Activated CD8-positive, alpha-beta memory T cell treated with anti-CD3 and anti-CD28 coated beads for 24 hours (primary cell): ENCODE data around the gene SYNDIG1.

Experiments used
- DNase-seq: peaks from one replicate; pipeline ENCODE4 v3.0.0-alpha.2; 2020

Gene SYNDIG1

DNA sequence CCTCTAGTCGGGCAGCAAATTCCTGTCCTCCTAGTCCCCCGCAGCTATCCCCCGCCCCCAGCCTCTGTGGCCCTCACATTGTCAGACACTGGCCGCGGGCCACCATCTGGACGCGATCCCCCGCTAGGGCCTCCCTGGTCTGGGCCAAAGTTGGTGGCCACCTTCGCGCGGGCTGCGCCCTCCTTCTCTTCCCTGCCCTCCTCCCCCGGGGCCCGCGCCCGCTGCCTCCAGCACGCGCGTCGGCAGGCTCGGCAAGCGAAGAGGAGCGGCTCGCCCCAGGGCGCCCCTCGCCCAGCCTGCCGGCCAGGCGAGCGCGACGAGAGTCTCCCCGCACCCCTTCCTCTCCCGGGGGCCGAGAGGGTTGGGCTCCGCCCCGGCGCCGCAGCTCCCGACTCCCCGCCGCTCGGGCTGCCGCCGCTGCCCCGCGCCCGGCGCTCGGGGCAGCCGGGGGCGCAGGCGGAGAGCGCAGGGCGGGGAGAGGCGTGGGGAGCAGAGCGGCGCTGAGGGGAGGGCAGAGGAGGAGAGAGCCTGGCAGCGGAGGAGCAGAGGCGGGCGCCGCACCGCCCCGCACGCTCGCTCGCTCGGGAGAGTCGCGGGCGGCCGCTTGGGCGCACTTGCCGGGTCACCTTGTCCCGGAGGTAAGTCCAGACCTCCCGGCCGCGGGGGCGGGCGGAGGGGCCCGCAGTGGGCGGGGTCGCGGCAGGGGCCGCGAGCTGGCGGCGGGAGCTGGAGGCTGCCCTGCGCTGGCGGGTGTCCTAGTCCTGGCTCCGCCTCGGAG is at the start of gene SYNDIG1:
Gene SYNDIG1, plus strand, starts transcription at position 514 of the 778 bp plus-strand sequence. CDS start 73,469 bp downstream, outside the sequence.
- no peak for DNase-seq

DNA sequence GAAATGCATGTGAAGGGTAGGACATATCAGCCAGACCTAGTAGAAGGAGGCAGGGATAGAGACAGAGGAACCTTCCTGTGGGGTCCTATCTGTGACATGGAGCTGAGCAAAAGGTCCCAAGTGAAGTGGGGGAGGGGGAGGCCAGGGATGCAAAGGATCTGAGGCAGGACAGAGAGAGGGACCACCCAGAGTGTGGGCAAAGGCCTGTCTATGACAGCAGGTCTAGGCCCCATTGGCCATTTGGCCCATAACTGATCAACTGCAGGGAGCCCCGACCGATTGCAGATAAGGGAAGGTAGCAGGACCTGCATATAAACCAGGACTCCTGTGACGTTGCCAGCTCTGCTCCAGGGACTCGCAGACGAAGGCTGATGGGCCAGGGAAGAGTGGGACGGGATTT is 49.6 kb upstream of the SYNDIG1 start:
- peak; percentile 13 for DNase-seq

DNA sequence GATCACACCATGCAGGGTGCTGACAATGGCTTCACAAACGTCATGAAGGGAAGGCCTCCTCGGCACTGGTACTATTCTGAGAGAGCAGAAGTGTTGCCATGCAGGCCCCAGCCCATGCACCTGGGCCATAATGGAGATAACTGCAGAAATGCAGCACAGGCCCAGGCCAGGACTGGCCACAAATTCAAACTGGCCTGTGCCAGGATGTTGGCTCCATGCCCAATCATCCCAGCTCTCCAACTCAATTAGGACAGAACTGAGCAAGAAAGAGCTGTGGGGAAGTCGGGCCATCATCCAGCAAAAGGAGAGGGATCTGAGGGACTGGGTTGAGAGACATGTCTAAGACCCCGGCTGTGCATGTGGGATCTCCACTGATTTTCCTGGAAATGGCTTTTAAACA is 48.9 kb upstream of the SYNDIG1 start:
- DNase-seq: peak; percentile 21

DNA sequence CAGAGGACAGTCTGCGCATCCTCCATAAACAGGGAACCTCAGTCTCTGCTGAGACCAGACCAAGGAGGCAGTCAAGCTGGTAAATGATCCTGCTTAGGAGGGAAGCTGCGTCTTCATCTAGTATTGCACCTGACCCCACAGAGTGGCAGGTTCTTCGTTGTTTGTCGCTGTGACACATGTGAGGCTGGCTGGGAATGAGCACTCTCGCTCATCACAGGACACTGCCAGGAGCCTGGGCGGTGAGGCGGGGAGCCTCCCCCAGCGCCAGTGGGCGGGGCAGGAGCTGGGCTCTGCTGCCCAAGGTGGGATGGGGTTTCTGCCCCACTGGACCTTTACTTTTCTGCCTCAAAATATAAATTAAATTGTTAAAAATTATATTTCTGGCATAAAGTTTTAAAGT is 48.4 kb upstream of the SYNDIG1 start:
- DNase-seq: peak; percentile 30

DNA sequence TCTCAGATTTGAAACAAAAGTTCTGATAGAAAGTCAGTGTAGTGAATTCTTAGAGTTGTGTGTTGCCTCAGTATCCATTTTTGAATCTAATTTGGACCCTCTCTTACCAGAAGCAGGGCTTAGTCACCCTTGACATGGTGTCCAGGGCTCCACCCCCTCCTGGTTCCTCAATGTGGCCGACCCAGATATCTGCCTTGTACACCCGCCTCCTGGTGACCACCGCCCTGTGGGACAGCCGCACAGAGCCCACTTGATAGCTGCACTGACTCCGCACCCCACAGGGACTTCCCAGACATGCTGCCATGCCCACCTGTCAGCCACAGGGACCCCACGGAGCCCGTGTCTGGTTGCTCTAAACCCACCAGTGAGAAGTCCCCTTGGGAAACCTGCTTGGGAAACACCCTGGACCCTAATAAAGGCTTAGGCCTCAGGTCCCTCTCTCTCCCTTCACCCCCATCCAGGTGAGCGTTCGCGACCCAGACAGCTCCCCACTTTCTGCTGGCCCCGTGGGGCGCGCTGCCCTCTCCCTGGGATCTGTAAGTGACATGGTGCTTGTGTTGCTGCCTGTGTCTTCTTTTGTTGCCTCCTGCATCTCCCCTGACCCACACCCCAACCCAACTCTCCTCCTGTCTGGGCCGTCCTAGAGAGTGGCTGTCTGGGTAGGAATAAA is 47.2 kb upstream of the SYNDIG1 start:
- DNase-seq: peak; percentile 43

DNA sequence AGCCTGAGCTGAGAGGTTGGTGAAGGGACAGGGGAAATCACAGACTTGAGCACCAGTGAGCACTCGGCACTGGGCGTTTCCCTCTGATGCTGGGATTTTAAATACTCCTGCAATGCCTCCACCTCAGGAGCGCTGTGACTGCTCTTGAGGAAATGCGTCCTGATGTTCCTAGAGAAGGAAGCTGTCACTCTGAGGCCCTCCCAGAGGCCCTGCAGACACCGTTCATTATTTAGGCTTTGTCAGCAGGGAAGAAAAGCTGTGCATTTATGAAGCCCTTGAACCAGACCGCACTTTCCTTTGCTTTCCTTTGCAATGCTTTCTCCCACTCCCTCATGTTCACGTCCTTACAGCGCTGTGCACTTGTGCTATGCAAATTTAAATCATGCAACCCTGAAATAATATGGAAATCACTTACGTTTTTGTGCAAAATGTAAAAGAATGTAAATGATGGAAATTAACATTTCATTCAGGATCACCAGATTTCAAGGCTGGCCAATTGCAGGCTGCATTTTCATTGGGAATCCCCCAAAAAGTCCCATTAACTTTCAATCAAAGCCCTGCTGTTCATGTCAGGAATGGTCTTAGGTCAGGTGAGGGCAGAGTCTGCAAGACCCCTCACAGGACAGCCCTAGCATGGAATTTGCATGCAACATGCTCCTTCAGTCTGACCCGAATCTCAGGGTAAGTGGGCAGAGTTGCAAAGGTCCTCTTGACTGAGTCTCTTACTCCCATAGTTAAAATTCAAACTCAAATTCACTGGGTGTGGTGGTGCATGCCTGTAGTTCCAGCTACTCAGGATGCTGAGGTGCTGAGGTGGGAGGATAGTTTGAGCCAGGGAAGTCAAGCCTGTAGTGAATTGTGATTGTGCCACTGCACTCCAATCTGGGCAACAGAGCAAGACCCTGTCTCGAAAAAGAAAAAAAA is 45.8 kb upstream of the SYNDIG1 start:
- DNase-seq: no peak

DNA sequence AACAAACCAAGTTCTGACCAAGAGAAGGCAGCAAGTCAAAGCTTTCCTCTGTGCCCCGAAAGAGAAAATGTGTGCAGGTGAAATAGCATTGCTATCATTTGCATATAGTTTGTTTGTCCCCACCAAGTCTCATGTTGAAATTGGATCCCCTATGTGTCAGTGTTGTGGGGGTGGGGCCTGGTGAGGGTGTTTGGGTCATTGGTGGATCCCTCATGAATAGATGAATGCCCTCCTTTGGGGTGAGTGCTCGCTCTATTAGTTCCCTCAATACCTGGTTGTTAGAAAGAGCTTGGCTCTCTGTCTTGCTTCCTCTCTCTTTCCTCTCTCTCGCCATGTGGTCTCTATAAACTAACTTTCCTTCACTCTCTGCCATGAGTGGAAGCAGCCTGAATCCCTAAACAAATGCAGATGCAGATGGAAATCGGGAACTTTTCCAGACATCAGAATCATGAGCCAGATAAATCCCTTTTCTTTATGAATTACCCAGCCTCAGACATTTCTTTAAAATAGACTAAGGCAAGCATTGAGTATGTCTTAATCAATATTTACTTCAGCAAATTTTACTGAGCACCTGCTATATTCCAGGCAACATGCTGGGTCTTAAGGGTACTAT is 43.8 kb upstream of the SYNDIG1 start:
- peak; percentile 24 for DNase-seq

DNA sequence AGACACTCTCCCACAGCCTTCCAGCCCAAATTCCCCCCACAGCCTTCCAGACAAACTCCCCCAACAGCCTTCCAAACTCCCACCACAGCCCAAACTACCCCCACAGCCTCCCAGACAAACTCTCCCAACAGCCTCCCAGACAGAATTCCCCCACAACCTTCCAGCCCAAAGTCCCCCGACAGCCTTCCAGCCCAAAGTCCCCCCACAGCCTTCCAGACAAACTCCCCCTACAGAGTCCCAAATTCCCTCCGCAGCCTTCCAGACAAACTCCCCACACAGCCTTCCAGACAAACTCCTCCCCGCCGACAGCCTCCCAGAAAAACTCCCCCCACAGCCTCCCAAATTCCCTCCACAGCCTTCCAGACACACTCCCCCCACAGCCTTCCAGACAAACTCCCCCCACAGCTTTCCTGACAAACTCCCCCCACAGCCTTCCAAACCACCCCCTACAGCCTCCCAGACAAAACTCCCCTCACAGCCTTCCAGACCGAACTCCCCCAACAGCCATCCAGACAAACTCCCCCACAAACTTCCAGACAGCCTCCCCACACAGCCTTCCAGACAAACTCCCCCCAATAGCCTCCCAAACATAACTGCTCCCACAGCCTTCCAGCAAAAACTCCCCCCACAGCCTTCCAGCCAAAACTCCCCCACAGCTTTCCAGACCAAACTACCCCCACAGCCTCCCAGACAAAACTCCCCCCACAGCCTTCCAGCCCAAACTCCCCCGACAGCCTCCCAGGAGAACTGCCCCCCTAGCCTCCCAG is 38.0 kb upstream of the SYNDIG1 start:
- no peak for DNase-seq

DNA sequence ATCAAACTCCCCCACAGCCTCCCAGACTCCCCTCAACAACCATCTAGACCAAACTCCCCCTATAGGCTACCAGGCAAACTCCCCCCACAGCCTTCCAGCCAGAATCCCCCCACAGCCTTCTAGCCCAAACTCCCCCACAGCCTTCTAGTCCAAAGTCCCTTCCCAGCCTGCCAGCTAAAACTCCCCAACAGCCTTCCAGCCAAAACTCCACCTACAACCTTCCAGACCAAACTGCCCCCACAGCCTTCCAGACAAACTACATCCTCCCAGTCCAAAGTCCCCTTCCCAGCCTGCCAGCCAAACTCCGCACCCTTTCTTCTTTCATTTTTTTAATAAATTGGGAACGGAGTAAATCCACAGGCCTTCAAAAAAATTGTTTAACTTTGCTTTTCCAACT is 37.4 kb upstream of the SYNDIG1 start:
- DNase-seq: no peak

DNA sequence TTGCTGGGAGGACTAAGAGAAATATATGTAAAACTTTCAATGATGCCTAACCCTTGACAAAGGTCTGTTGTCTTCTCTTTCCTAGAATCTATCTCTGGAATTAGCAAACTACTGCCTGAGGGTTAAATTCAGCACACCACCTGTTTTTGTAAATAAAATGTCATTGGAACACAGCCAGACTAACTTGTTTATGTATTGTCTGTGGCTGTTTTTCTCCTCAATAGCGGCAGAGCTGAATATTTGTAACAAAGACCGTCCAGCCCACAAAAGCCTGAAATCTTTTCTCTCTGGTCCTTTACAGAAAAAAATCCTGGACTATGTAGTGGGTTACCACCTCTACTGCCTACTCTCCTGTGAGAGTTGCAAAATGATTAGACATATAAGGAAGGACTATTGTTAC is 33.3 kb upstream of the SYNDIG1 start:
- DNase-seq: no peak

DNA sequence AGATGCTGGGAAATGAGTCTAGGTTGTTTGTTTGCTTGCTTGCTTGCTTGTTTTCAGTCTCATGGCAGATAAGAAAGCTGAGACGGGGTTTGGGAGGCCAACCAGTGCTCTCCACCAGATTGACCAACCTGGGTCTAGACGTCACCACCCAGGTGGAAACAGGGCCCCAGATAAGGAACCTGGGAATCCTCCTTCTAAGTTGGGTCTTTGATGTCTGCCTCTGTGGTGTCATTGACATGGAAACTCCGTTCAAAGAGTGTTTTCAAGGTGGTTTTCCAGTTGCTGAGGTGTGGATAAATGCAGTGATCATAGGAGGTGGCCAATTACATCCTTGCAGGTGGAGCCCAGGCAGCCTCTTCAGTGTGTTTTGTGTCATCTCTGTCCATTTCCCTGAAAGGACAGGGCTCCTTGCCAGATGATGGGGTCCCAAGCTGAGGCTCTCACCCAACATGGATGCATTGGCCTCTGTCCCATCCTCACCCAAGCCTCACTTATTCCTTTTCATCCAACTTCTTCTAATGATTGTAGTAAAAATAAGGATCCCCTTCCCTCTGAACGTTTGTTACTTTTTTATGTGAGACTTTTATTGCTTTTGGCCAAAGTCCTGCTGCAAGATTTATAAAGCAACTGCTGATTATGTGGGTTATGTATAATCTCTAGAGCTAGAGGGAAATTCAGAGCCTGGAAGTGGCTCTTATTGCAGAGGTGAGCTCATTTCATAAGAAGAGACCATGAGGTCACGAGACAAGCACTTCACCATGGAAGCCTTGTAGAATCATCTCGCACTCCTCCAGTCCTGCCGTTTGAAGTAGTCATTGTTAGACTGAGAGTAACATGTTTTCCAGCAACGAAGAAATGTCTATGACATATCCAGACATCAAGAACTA is 32.0 kb upstream of the SYNDIG1 start:
- no peak for DNase-seq

DNA sequence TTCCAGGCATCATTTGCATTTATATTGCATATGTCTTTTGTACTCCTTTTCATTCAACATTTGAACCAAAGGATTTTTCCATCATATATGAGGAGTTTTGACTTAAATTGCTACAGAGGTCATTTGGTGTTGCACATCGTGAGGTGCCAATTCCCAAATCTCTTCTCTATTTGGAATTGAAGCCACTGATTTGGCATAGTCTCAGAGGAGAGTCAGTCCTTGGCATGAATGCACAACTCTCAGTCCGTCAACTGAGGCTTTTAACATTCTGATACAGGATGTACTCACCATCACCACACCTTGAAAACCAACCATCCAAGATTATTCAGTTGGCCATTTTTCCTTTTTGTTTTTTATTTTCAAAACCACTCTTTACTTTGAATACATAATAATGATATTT is 31.1 kb upstream of the SYNDIG1 start:
- no peak for DNase-seq

DNA sequence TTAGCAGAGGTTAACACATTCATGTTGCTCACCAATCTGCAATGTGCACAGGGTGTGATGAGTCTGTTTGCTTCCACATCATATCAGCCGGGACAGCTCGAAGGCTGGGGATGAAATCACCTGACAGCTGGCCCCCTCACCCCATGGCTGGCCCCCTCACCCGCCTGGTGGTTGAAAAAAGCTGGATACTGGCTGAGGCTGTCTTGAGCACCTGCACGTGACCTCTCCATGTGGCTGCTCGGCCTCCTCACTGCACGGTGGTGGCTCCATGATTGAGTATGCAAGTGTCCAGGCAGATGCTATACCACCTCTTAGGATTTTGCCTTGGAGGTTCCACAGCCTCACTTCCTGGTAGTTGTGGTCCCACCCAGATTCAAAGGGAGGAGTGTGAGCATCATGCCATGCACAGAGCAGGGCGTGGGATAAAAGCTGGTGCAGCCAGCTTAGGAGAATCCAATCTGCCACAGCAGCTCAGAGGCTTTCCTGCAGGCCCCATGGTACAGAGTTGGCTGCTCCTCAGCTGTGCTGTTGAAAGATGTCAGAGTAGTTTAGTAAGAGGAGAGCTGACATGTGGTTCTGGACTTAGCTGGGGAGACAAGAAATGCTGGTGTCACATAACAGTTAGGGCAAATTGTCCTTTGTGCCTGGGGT is 29.6 kb upstream of the SYNDIG1 start:
- DNase-seq: no peak

DNA sequence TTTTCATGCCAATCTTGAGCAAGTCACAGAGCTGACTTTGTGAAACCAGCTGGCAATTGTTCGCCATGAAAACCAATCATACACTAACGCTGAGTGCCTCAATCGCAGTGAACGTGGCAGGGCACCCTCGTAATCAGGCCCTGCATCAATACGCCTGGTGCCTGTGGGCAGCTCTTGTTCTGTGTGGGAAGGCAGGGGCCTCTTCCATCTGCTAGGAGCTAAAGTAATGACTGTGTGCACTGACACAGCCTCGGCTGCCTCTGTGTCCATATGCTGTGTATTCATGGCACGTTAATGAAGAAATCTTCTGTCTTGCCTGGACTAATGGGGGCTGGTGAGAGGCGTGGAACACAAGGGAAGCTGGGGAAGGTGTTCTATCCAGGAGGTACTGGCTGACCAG is 27.8 kb upstream of the SYNDIG1 start:
- no peak for DNase-seq

DNA sequence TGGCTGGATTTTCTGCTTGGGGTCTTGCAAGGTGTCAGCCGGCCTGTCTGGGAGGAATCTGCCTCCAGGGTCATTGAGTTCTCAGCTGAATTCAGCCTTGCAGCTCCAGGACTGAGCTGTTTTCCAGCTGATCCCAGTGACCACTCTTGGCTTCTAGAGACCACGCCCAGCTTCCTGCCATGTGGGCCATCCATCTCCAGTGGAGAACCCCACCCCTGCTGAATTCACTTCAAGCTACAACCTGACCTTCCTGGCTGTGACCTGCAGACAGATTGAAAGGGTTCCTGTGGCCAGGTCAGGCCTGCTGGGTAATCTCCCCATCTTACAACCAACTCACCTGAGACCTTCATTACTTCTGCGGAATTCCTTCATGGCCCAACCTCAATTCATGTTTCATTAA is 26.5 kb upstream of the SYNDIG1 start:
- DNase-seq: peak; percentile 17

DNA sequence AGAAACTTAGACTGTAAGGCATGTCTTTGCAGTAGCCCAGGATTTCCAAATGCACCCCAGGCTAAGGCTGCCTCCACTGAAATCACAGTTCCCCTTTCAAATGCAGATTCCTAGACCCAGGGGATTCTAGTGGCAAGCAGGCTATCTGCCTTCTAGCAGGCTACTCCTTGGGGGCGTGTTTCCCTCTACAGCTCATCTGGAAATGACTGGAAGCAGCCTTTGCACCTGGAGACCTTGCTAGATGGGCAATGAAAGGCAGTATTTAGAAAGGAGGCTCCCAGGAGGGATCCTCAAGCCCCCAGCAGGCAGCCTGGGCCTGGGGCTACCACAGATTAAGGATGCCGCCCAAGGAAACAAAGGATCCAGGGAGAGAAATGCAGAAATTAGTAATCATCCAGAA is 26.0 kb upstream of the SYNDIG1 start:
- peak; percentile 15 for DNase-seq

DNA sequence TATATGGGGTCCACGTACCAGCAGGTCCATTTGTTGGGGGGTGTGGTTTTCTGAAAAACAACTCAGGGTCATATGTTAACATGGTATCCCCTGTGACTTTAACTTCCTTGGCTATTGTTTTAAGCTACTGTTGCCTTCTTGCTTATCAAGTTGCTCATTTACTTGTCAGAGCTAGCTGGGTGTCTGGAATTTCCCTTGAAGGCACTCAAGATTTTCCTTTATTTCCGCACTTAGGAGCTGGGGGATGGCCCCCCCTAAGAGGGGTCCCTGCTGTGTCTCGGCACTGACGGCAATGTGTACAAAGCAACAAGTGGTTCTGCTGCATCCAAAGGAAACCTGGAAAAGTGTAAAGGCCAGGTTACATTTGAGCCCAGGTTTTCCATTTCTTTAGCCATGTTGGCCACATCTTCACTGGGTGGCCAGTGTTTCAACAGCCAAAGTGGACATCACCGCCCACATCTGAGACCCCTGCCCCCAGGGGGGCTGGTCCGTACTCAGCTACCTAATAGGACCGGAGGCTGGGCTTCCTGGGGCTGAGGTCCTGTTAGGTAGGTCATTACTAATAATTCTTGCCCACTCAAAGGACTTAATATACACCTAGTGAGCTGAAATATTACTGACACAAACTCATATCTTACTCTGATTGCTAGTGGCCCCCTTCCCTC is 24.8 kb upstream of the SYNDIG1 start:
- DNase-seq: peak; percentile 19

DNA sequence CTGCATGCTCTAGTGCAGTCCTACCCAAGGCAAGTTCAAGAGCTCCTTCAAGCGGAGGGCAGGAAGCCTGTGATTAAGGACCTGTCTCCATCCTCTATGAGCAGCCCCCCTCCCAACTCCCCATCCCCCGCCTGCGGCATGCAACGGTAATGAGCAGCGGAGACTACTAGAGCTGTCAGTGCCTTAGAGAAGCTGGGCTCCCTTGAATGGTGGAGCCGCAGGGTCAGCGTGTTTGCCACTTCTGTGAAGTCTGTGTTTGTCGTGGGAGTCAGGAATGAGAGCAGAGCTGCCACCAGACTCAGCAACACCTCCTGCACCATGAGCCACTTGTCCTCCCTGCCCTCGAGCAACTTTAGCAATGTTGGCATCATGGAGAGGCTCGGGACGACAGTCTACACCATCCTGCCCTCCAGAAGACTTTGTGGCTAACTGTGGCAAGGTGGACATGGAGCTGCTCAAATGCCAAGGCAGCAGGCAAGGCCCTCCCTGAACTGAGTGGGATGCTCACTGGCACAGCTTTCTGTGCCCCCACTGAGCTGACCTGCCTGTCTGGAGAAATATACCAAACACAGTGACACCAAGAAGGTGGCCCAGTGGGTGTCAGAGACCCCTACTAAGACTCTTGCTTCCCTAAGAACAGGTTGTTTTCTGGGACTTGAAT is 23.8 kb upstream of the SYNDIG1 start:
- DNase-seq: peak; percentile 41

DNA sequence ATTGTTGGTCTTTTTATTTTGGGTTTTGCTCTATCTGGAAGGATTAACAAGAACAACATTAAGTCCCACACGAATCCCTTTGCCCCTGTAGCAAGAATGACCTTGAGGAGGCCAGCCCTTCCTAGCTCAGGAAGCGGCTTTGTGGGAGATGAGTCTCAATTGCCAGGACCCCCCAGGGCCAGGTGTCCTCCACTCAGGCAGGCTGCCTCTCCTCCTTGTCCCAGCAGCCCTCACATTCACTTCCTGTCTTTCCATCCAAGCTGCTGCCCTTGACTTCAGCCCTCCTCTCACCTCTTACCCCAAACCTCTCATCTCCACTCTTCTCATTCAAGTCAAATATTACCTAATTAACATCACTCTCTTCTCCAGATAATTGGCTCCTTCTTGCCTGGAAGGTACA is 22.6 kb upstream of the SYNDIG1 start:
- DNase-seq: peak; percentile 13
